ENCODE data around the gene RAB31.

RAB31 gene

GRCh38 chr18:9694174-9694573 is 13.9 kb upstream of the RAB31 start:
- DNase-seq (ENCODE audit: low read depth), result no peak

GRCh38 chr18:9694952-9695495 is 13.1 kb upstream of the RAB31 start:
- DNase-seq (ENCODE audit: low read depth), result no peak

- DNase-seq (ENCODE audit: low read depth), result no peak
These were observed 12.5 kb upstream of the RAB31 start for GRCh38 chr18:9695605-9696004.

- DNase-seq (ENCODE audit: low read depth), result no peak
These were observed 12.0 kb upstream of the RAB31 start for GRCh38 chr18:9696112-9696511.

- no peak for DNase-seq (ENCODE audit: low read depth)
These were observed 11.4 kb upstream of the RAB31 start for GRCh38 chr18:9696701-9697100.

GRCh38 chr18:9697121-9697520 is 11.0 kb upstream of the RAB31 start:
- DNase-seq (ENCODE audit: low read depth), result no peak

- no peak for DNase-seq (ENCODE audit: low read depth)
These were observed 9.6 kb upstream of the RAB31 start for GRCh38 chr18:9698497-9698896.

GRCh38 chr18:9700261-9700796 is 7.8 kb upstream of the RAB31 start:
- DNase-seq (ENCODE audit: low read depth), result no peak

- no peak for DNase-seq (ENCODE audit: low read depth)
These were observed 6.3 kb upstream of the RAB31 start for GRCh38 chr18:9701609-9702349.

GRCh38 chr18:9704233-9705118 is 3.6 kb upstream of the RAB31 start:
- DNase-seq (ENCODE audit: low read depth), result no peak

GRCh38 chr18:9705183-9705829 is 2.8 kb upstream of the RAB31 start:
- no peak for DNase-seq (ENCODE audit: low read depth)

- DNase-seq (ENCODE audit: low read depth), result no peak
These were observed 1.8 kb upstream of the RAB31 start for GRCh38 chr18:9706081-9706935.

GRCh38 chr18:9707381-9708056 is 582 bp upstream of the RAB31 start:
- no peak for DNase-seq (ENCODE audit: low read depth)

- no peak for DNase-seq (ENCODE audit: low read depth)
These were observed 568 bp downstream of the RAB31 start for GRCh38 chr18:9708434-9709303.

GRCh38 chr18:9709304-9709877 is 1.3 kb downstream of the RAB31 start:
- no peak for DNase-seq (ENCODE audit: low read depth)

GRCh38 chr18:9710037-9710436 is 1.9 kb downstream of the RAB31 start:
- DNase-seq (ENCODE audit: low read depth), result no peak

- no peak for DNase-seq (ENCODE audit: low read depth)
These were observed 3.4 kb downstream of the RAB31 start for GRCh38 chr18:9711361-9712129.

GRCh38 chr18:9712130-9712577 is 4.1 kb downstream of the RAB31 start:
- DNase-seq (ENCODE audit: low read depth), result no peak
